SU-DHL-6 (cell line): Measurements from ENCODE around the gene PLIN3.
"Not testable (repeated sequence)": the region's sequence is repeated elsewhere in the genome, so short reads cannot be mapped to it uniquely, and the experiment has no call there.

Experiments used
- H2AFZ ChIP-seq: fragments of 200-600 bp; sonication (generic); 2 replicates; pipeline ENCODE4 v1.6.1; 2014; ENCODE audit warnings: low read depth, mild to moderate bottlenecking, moderate library complexity, mixed read lengths, antibody characterized with exemption, low read length; ENCODE audit not compliant: severe bottlenecking
- H3F3A ChIP-seq: fragments of 200-600 bp; shearing (Covaris generic); 2 replicates; pipeline ENCODE4 v1.6.0; 2016; ENCODE audit warnings: antibody characterized with exemption, mild to moderate bottlenecking; ENCODE audit not compliant: insufficient read depth
- H3K27ac ChIP-seq: fragments of 200-600 bp; sonication (generic); 2 replicates; pipeline ENCODE4 v1.5.1; 2016; ENCODE audit warnings: low read depth, mild to moderate bottlenecking, low read length, moderate library complexity, mixed read lengths
- H3K27me3 ChIP-seq: fragments of 200-600 bp; sonication (generic), shearing (Covaris generic); 2 replicates; pipeline ENCODE4 v1.6.0; 2014; ENCODE audit warnings: mild to moderate bottlenecking, low read length
- H3K36me3 ChIP-seq: fragments of 200-600 bp; sonication (generic); 2 replicates; pipeline ENCODE4 v1.6.1; 2014; ENCODE audit warnings: mild to moderate bottlenecking, low read length, mixed read lengths
- H3K4me2 ChIP-seq: fragments of 300-600, 200-600 bp; shearing (Covaris generic), sonication (generic); 2 replicates; pipeline ENCODE4 v1.6.0; 2014; ENCODE audit warnings: low read length, low read depth, mild to moderate bottlenecking; ENCODE audit not compliant: poor library complexity, severe bottlenecking
- H3K4me3 ChIP-seq: fragments of 200-600 bp; sonication (generic); 2 replicates; pipeline ENCODE4 v1.5.1; 2014; ENCODE audit warnings: antibody characterized with exemption, low read length, mild to moderate bottlenecking, mixed read lengths; ENCODE audit not compliant: insufficient read depth, poor library complexity, severe bottlenecking
- H3K79me2 ChIP-seq: fragments of 200-600 bp; sonication (generic); 2 replicates; pipeline ENCODE4 v1.6.1; 2014; ENCODE audit warnings: mild to moderate bottlenecking, low read length, moderate library complexity; ENCODE audit not compliant: insufficient read depth
- H3K9ac ChIP-seq: fragments of 200-600 bp; sonication (generic); 2 replicates; pipeline ENCODE4 v1.7.0; 2014; ENCODE audit warnings: mild to moderate bottlenecking, low read length
- H3K9me2 ChIP-seq: fragments of 200-600 bp; sonication (generic); replicated peaks from 2 replicates; pipeline ENCODE4 v1.6.1; 2014; ENCODE audit warnings: low read length; ENCODE audit not compliant: insufficient read depth
- H3K9me3 ChIP-seq: fragments of 200-600 bp; sonication (generic); 2 replicates; pipeline ENCODE4 v1.6.1; 2014; ENCODE audit warnings: low read length, mixed read lengths; ENCODE audit not compliant: insufficient read depth
- H4K20me1 ChIP-seq: fragments of 200-600 bp; sonication (generic); 2 replicates; pipeline ENCODE4 v1.6.1; 2014; ENCODE audit warnings: low read depth, mild to moderate bottlenecking, antibody characterized with exemption, low read length, moderate library complexity, mixed read lengths
- CTCF ChIP-seq: fragments of 200-600 bp; sonication (generic); IDR thresholded peaks from one replicate; pipeline ENCODE4 v1.5.1; 2017; ENCODE audit warnings: antibody characterized with exemption, mild to moderate bottlenecking, low read length, moderate library complexity; ENCODE audit not compliant: insufficient read depth, poor library complexity, severe bottlenecking
- EZH2phosphoT487 ChIP-seq: fragments of 200-600 bp; sonication (generic), shearing (Covaris generic); conservative IDR thresholded peaks from 2 replicates; pipeline ENCODE4 v1.6.1; 2018; ENCODE audit warnings: mild to moderate bottlenecking, antibody characterized with exemption, low read length, moderate library complexity, mixed read lengths

PLIN3 gene

GRCh38 chr19:4859697-4860096 lies 7.8 kb downstream of the PLIN3 start:
- Histone ChIP-seq H3K79me2 (no peaks in the 10 kb centered on the region), H3K9me3 (no peaks in the 10 kb centered on the region), H4K20me1 (no peaks in the 10 kb centered on the region), H3K9ac (no peak overlapping the region), H3K27ac (no peak overlapping the region), H3K4me2 (no peak overlapping the region), H3K9me2 (no peaks in the 10 kb centered on the region), H3K27me3 (no peaks in the 10 kb centered on the region), H2AFZ (no peak overlapping the region), H3K4me3 (no peak overlapping the region), H3F3A (no peaks in the 10 kb centered on the region), H3K36me3 (no peaks in the 10 kb centered on the region)
- TF ChIP-seq EZH2phosphoT487: no peak
- TF ChIP-seq CTCF: no peak

GRCh38 chr19:4856468-4856867 lies 11.0 kb downstream of the PLIN3 start:
- not testable (repeated sequence) for H3K9ac ChIP-seq, H3K27ac ChIP-seq, H3K4me2 ChIP-seq, H3K9me2 ChIP-seq, H2AFZ ChIP-seq, H3K79me2 ChIP-seq, H3K36me3 ChIP-seq, H3F3A ChIP-seq, H3K4me3 ChIP-seq, H3K9me3 ChIP-seq, H3K27me3 ChIP-seq, H4K20me1 ChIP-seq

GRCh38 chr19:4853506-4853905 lies 14.0 kb downstream of the PLIN3 start:
- H3K9ac ChIP-seq, H3K79me2 ChIP-seq, H3K27ac ChIP-seq, H3K9me3 ChIP-seq, H4K20me1 ChIP-seq, H2AFZ ChIP-seq, H3K4me2 ChIP-seq, H3K36me3 ChIP-seq, H3K4me3 ChIP-seq, H3K9me2 ChIP-seq, H3K27me3 ChIP-seq: not testable (repeated sequence)
- H3F3A ChIP-seq: peaks cover 10% of the 10 kb centered on the region; the same call in 1 of the 2 replicates

- TF ChIP-seq EZH2phosphoT487: no peak
- TF ChIP-seq CTCF: no peak
- H3K4me3 ChIP-seq: no peak overlapping the region
- H3F3A ChIP-seq: peaks cover 10% of the 10 kb centered on the region; the same call in 1 of the 2 replicates
- no peaks in the 10 kb centered on the region for H3K9me2 ChIP-seq
- no peaks in the 10 kb centered on the region for H3K79me2 ChIP-seq
- H2AFZ ChIP-seq: no peak overlapping the region
- no peaks in the 10 kb centered on the region for H3K36me3 ChIP-seq
- H3K4me2 ChIP-seq: no peak overlapping the region
- H3K9ac ChIP-seq: no peak overlapping the region
- H4K20me1 ChIP-seq: no peaks in the 10 kb centered on the region
- no peaks in the 10 kb centered on the region for H3K9me3 ChIP-seq
- H3K27ac ChIP-seq: no peak overlapping the region
- no peaks in the 10 kb centered on the region for H3K27me3 ChIP-seq
These were observed 15.0 kb downstream of the PLIN3 start for GRCh38 chr19:4852484-4852883.
